ENCODE results near the gene ITSN2.
A peak's percentile ranks its signal among the peaks of the same experiment; 100 is the strongest.
"Not testable (repeated sequence)": the region's sequence is repeated elsewhere in the genome, so short reads cannot be mapped to it uniquely, and the experiment has no call there.

Gene ITSN2

GRCh38 chr2:24349097-24349496, 11.2 kb downstream of the ITSN2 start:
- DNase-seq (ENCODE audit: low read depth in 2 of 2): no peak
- no peak overlapping the region for H3K4me3 ChIP-seq (replicated peaks in 1 of 2; ENCODE audit: low read depth in 2 of 2, low read length in 2 of 2)
- no peak for TF ChIP-seq CTCF (IDR thresholded peaks at IDR 0.05; ENCODE audit: low read depth, low read length)

- H3K4me3 ChIP-seq (replicated peaks in 1 of 2; ENCODE audit: low read depth in 2 of 2, low read length in 2 of 2): no peak overlapping the region
- DNase-seq (ENCODE audit: low read depth in 2 of 2): no peak
- no peak for TF ChIP-seq CTCF (IDR thresholded peaks at IDR 0.05; ENCODE audit: low read depth, low read length)
These were observed 14.4 kb downstream of the ITSN2 start for GRCh38 chr2:24345937-24346336.

- DNase-seq (ENCODE audit: low read depth in 2 of 2): no peak
- no peak overlapping the region for H3K4me3 ChIP-seq (replicated peaks in 1 of 2; ENCODE audit: low read depth in 2 of 2, low read length in 2 of 2)
- TF ChIP-seq CTCF (IDR thresholded peaks at IDR 0.05; ENCODE audit: low read depth, low read length): no peak
These were observed 17.0 kb downstream of the ITSN2 start for GRCh38 chr2:24343225-24343882.

GRCh38 chr2:24342110-24342910, 18.0 kb downstream of the ITSN2 start:
- no peak overlapping the region for H3K4me3 ChIP-seq (replicated peaks in 1 of 2; ENCODE audit: low read depth in 2 of 2, low read length in 2 of 2)
- TF ChIP-seq CTCF (IDR thresholded peaks at IDR 0.05; ENCODE audit: low read depth, low read length): no peak
- peak in 1 of 2 donors; percentile 40 for DNase-seq (ENCODE audit: low read depth in 2 of 2)

- no peak for TF ChIP-seq CTCF (IDR thresholded peaks at IDR 0.05; ENCODE audit: low read depth, low read length)
- H3K4me3 ChIP-seq (replicated peaks in 1 of 2; ENCODE audit: low read depth in 2 of 2, low read length in 2 of 2): no peak overlapping the region
- DNase-seq (ENCODE audit: low read depth in 2 of 2): no peak
These were observed 20.5 kb downstream of the ITSN2 start for GRCh38 chr2:24339856-24340262.

GRCh38 chr2:24339098-24339497, 21.2 kb downstream of the ITSN2 start:
- not testable (repeated sequence) for H3K4me3 ChIP-seq (replicated peaks in 1 of 2; ENCODE audit: low read depth in 2 of 2, low read length in 2 of 2); DNase-seq (ENCODE audit: low read depth in 2 of 2)

- DNase-seq (ENCODE audit: low read depth in 2 of 2): no peak
- H3K4me3 ChIP-seq (replicated peaks in 1 of 2; ENCODE audit: low read depth in 2 of 2, low read length in 2 of 2): no peak overlapping the region
- no peak for TF ChIP-seq CTCF (IDR thresholded peaks at IDR 0.05; ENCODE audit: low read depth, low read length)
These were observed 22.4 kb downstream of the ITSN2 start for GRCh38 chr2:24337890-24338289.
